ENCODE data around the gene MOCS1. TPM values are rescaled to one million over a fixed set of nuclear protein-coding genes. Genes with fewer than 3 reads are reported as not detected.
"Not testable (repeated sequence)": the region's sequence is repeated elsewhere in the genome, so short reads cannot be mapped to it uniquely, and the experiment has no call there.

The MOCS1 gene
- total RNA-seq = 70.0 TPM
- long read RNA-seq, full-length matches to known transcripts = 131 of 210 reads
- long read RNA-seq, partial matches to known transcripts = 51 of 210 reads
- long read RNA-seq, other reads (novel, unspliced or antisense) = 28 of 210 reads

GRCh38 chr6:39934131-39934757 is at the start of gene MOCS1:
TSS of gene MOCS1 (minus strand) at chr6:39934462. CDS start at chr6:39934417, 45 bp downstream.
- peak; percentile 95 for DNase-seq (ENCODE audit: low spot score)

GRCh38 chr6:39984051-39984450 is 49.8 kb upstream of the MOCS1 start:
- no peak for DNase-seq (ENCODE audit: low spot score)

- no peak for DNase-seq (ENCODE audit: low spot score)
Observed at GRCh38 chr6:39983193-39983592, 48.9 kb upstream of the MOCS1 start.

- DNase-seq (ENCODE audit: low spot score) = no peak
Observed at GRCh38 chr6:39982720-39983119, 48.5 kb upstream of the MOCS1 start.

GRCh38 chr6:39980839-39981580 is 46.7 kb upstream of the MOCS1 start:
- no peak for DNase-seq (ENCODE audit: low spot score)

GRCh38 chr6:39979461-39980328 is 45.4 kb upstream of the MOCS1 start:
- no peak for DNase-seq (ENCODE audit: low spot score)

GRCh38 chr6:39978240-39978639 is 44.0 kb upstream of the MOCS1 start:
- DNase-seq (ENCODE audit: low spot score) = no peak

- no peak for DNase-seq (ENCODE audit: low spot score)
Observed at GRCh38 chr6:39973661-39974060, 39.4 kb upstream of the MOCS1 start.

- not testable (repeated sequence) for DNase-seq (ENCODE audit: low spot score)
Observed at GRCh38 chr6:39972717-39973116, 38.5 kb upstream of the MOCS1 start.

GRCh38 chr6:39971131-39971530 is 36.9 kb upstream of the MOCS1 start:
- DNase-seq (ENCODE audit: low spot score) = not testable (repeated sequence)

GRCh38 chr6:39965751-39966150 is 31.5 kb upstream of the MOCS1 start:
- DNase-seq (ENCODE audit: low spot score) = no peak

- no peak for DNase-seq (ENCODE audit: low spot score)
Observed at GRCh38 chr6:39964530-39964929, 30.3 kb upstream of the MOCS1 start.

GRCh38 chr6:39964094-39964493 is 29.8 kb upstream of the MOCS1 start:
- no peak for DNase-seq (ENCODE audit: low spot score)

- no peak for DNase-seq (ENCODE audit: low spot score)
Observed at GRCh38 chr6:39962831-39963230, 28.6 kb upstream of the MOCS1 start.

- no peak for DNase-seq (ENCODE audit: low spot score)
Observed at GRCh38 chr6:39961178-39961577, 26.9 kb upstream of the MOCS1 start.

- DNase-seq (ENCODE audit: low spot score) = no peak
Observed at GRCh38 chr6:39958947-39959346, 24.7 kb upstream of the MOCS1 start.

GRCh38 chr6:39956936-39957335 is 22.7 kb upstream of the MOCS1 start:
- DNase-seq (ENCODE audit: low spot score) = no peak

- DNase-seq (ENCODE audit: low spot score) = no peak
Observed at GRCh38 chr6:39953076-39953618, 18.9 kb upstream of the MOCS1 start.

GRCh38 chr6:39952167-39952566 is 17.9 kb upstream of the MOCS1 start:
- DNase-seq (ENCODE audit: low spot score) = no peak

- DNase-seq (ENCODE audit: low spot score) = no peak
Observed at GRCh38 chr6:39951716-39952115, 17.5 kb upstream of the MOCS1 start.

- no peak for DNase-seq (ENCODE audit: low spot score)
Observed at GRCh38 chr6:39951191-39951590, 16.9 kb upstream of the MOCS1 start.

All from mesenteric fat pad (tissue), 1 donor.